Measurements from ENCODE around the gene RABGEF1.

GRCh38 chr7:66700633-66701131 is 39.9 kb upstream of the RABGEF1 start:
- no peak for TF ChIP-seq ZFP30 (CRISPR knock-in tag; IDR thresholded peaks at IDR 0.05)
- no peak for TF ChIP-seq TCF4 (CRISPR knock-in tag; IDR thresholded peaks at IDR 0.05; ENCODE audit: borderline replicate concordance)
- TF ChIP-seq ZFP3 (CRISPR knock-in tag; IDR thresholded peaks at IDR 0.05) = no peak
- no peak for TF ChIP-seq ZNF8 (CRISPR knock-in tag; IDR thresholded peaks at IDR 0.05)
- TF ChIP-seq ZC3H10 (CRISPR knock-in tag; IDR thresholded peaks at IDR 0.05) = no peak
- TF ChIP-seq PATZ1 (CRISPR knock-in tag; IDR thresholded peaks at IDR 0.05; ENCODE audit: borderline replicate concordance) = no peak
- TF ChIP-seq ARNTL (CRISPR knock-in tag; IDR thresholded peaks at IDR 0.05; ENCODE audit: borderline replicate concordance, low read depth) = no peak
- TF ChIP-seq PPARA (CRISPR knock-in tag; IDR thresholded peaks at IDR 0.05; ENCODE audit: borderline replicate concordance) = no peak
- TF ChIP-seq OSR1 (CRISPR knock-in tag; IDR thresholded peaks at IDR 0.05) = no peak
- no peak for TF ChIP-seq ZNF565 (CRISPR knock-in tag; conservative IDR thresholded peaks at IDR 0.05; ENCODE audit: low read depth)
- no peak for TF ChIP-seq CSDC2 (CRISPR knock-in tag; IDR thresholded peaks at IDR 0.05)
- no peak for TF ChIP-seq ISL1 (CRISPR knock-in tag; IDR thresholded peaks at IDR 0.05)
- no peak for TF ChIP-seq TOX (CRISPR knock-in tag; IDR thresholded peaks at IDR 0.05; ENCODE audit: borderline replicate concordance)
- TF ChIP-seq GLIS3 (CRISPR knock-in tag; IDR thresholded peaks at IDR 0.05) = no peak
